Mucosa of gallbladder (tissue), 1 donor: ENCODE results near the gene NUP42. TPM values are rescaled to one million over a fixed set of nuclear protein-coding genes. Genes with fewer than 3 reads are reported as not detected.

ENCODE experiments used
- DNase-seq: peaks from one replicate; pipeline ENCODE4 v3.0.0-alpha.2; 2020; ENCODE audit warnings: low spot score
- total RNA-seq: library from RNA; stranded (reverse); gene quantifications from one replicate; pipeline ENCODE4 v1.2.1, GENCODE V29; 2021
- donor health status: DM: no; HTN: no; CAD: no.

NUP42 gene
- total RNA-seq, 1 donor from 2014 or later = 37.4 TPM

GRCh38 chr7:23234569-23235296 lies 52.9 kb downstream of the NUP42 start:
- no peak for DNase-seq

GRCh38 chr7:23235813-23236221 lies 54.0 kb downstream of the NUP42 start:
- no peak for DNase-seq

GRCh38 chr7:23237000-23237399 lies 55.2 kb downstream of the NUP42 start:
- DNase-seq = no peak

- DNase-seq = no peak
These were observed 57.3 kb downstream of the NUP42 start for GRCh38 chr7:23238983-23239652.

GRCh38 chr7:23239698-23240097 lies 57.9 kb downstream of the NUP42 start:
- DNase-seq = no peak

GRCh38 chr7:23242321-23242720 lies 60.5 kb downstream of the NUP42 start:
- no peak for DNase-seq

- no peak for DNase-seq
These were observed 61.1 kb downstream of the NUP42 start for GRCh38 chr7:23242935-23243334.

GRCh38 chr7:23246555-23246954 lies 64.7 kb downstream of the NUP42 start, which contains the start of gene GPNMB:
GPNMB (plus strand) TSS chr7:23246775; CDS start chr7:23246858, 83 bp downstream.
- no peak for DNase-seq

GRCh38 chr7:23247046-23247602 lies 65.3 kb downstream of the NUP42 start:
- DNase-seq = no peak

GRCh38 chr7:23247603-23248335 lies 65.9 kb downstream of the NUP42 start:
- peak; percentile 14 for DNase-seq

GRCh38 chr7:23249486-23249885 lies 67.6 kb downstream of the NUP42 start:
- no peak for DNase-seq

Other genes with a start within 250 kb of the NUP42 start
- gene HYCC1, start 167.9 kb upstream of the NUP42 start, total RNA-seq = 20.5 TPM
- 29.9 TPM for gene KLHL7, start 76.3 kb upstream of the NUP42 start, total RNA-seq
- 72.4 TPM for gene GPNMB, start 64.7 kb downstream of the NUP42 start, total RNA-seq
- gene MALSU1, start 117.3 kb downstream of the NUP42 start, total RNA-seq = 40.5 TPM